Ovary (tissue), 3 donors: Measurements from ENCODE around the gene IL1RAPL1.

Experiments used
- CTCF ChIP-seq, 3 donors: fragments of 450-650 bp in 2 of 3; fragments of 200-600 bp in 1 of 3; IDR thresholded peaks; one replicate each; pipeline versions ENCODE4 v1.5.1 to v1.8.0; 2016 to 2022; ENCODE audit warnings: antibody characterized with exemption in 3 of 3, mild to moderate bottlenecking in 1 of 3
- POLR2A ChIP-seq: fragments of 450-650 bp; IDR thresholded peaks from one replicate; pipeline ENCODE4 v1.6.1; 2017; ENCODE audit warnings: antibody characterized with exemption, mild to moderate bottlenecking, moderate library complexity
- donor health status: DM: no; HTN: no; CAD: no.

- TF ChIP-seq CTCF (IDR thresholded peaks at IDR 0.05) (no peak), POLR2A (no peak)
These were observed 260.2 kb downstream of the IL1RAPL1 start for GRCh38 chrX:28847423-28847822.
